HepG2 (cell line): Measurements from ENCODE around the gene FBXW12. TPM values are rescaled to one million over a fixed set of nuclear protein-coding genes. Genes with fewer than 3 reads are reported as not detected.

Experiments used
- ADNP ChIP-seq: sonication (generic); formaldehyde crosslinking; IDR thresholded peaks from 2 replicates; pipeline ENCODE4 v1.4.0; 2020; ENCODE audit warnings: missing genetic modification reagents
- ATF7-NPFF ChIP-seq: sonication (generic); formaldehyde crosslinking; IDR thresholded peaks from 2 replicates; pipeline ENCODE4 v1.8.1; 2023; ENCODE audit warnings: mild to moderate bottlenecking, low read depth, missing genetic modification reagents, moderate library complexity
- BHLHE40 ChIP-seq: IDR thresholded peaks from 2 replicates; pipeline ENCODE4 v1.6.1; 2011; ENCODE audit warnings: low read length, improper control_type of control experiment
- DNMT1 ChIP-seq: sonication (generic); formaldehyde crosslinking; IDR thresholded peaks from 2 replicates; pipeline ENCODE4 v1.5.1; 2020; ENCODE audit warnings: mild to moderate bottlenecking, missing genetic modification reagents
- HNRNPUL1 ChIP-seq: fragments of 200-400 bp; formaldehyde crosslinking; IDR thresholded peaks from 2 replicates; pipeline ENCODE4 v1.6.1; 2017; ENCODE audit warnings: low read depth, mild to moderate bottlenecking, low read length, moderate library complexity
- KLF15 ChIP-seq: sonication (generic); formaldehyde crosslinking; IDR thresholded peaks from 2 replicates; pipeline ENCODE4 v1.8.1; 2023; ENCODE audit warnings: borderline replicate concordance, mild to moderate bottlenecking, inconsistent platforms, missing genetic modification reagents, mixed read lengths
- NR2F1 ChIP-seq, 2 experiments: fragments of 450-650 bp in 1 of 2; formaldehyde crosslinking in 1 of 2; IDR thresholded peaks; 2 replicates each; pipeline versions ENCODE4 v1.5.0 to v1.6.1; 2016 to 2020; ENCODE audit warnings: mild to moderate bottlenecking in 1 of 2, missing compliant biosample characterization in 1 of 2, missing genetic modification reagents in 1 of 2, moderate library complexity in 1 of 2
- SNAI1 ChIP-seq: sonication (generic); formaldehyde crosslinking; IDR thresholded peaks from 2 replicates; pipeline ENCODE4 v1.5.0; 2020; ENCODE audit warnings: mild to moderate bottlenecking, missing genetic modification reagents, borderline replicate concordance
- ZBTB1 ChIP-seq: sonication (generic); formaldehyde crosslinking; IDR thresholded peaks from 2 replicates; pipeline ENCODE4 v1.4.0; 2020; ENCODE audit warnings: missing genetic modification reagents, borderline replicate concordance
- ZNF335 ChIP-seq: sonication (generic); formaldehyde crosslinking; IDR thresholded peaks from 2 replicates; pipeline ENCODE4 v1.4.0; 2020; ENCODE audit warnings: missing genetic modification reagents
- ZNF430 ChIP-seq: sonication (generic); formaldehyde crosslinking; IDR thresholded peaks from 2 replicates; pipeline ENCODE4 v1.9.0; 2021; ENCODE audit warnings: mild to moderate bottlenecking, missing genetic modification reagents
- ZNF83 ChIP-seq: sonication (generic); formaldehyde crosslinking; IDR thresholded peaks from 2 replicates; pipeline ENCODE4 v1.4.0; 2020; ENCODE audit warnings: missing genetic modification reagents, mild to moderate bottlenecking, borderline replicate concordance
- ZNF839 ChIP-seq: sonication (generic); formaldehyde crosslinking; IDR thresholded peaks from 2 replicates; pipeline ENCODE4 v1.4.0; 2020; ENCODE audit warnings: missing genetic modification reagents, mild to moderate bottlenecking, borderline replicate concordance
- polyA plus RNA-seq, 8 experiments: library from polyadenylated mRNA; depleted of rRNA in 3 of 8; stranded (reverse) in 7 of 8; unstranded in 1 of 8; fragments of >200 nt; fragmentation: Illumina TruSeq in 4 of 8; extraction: Trizol in 4 of 8; gene quantifications; 2 replicates each; pipeline versions ENCODE4 v1.2.1 to v1.2.3, GENCODE V29; 2011 to 2016; ENCODE audit warnings: low read depth in 4 of 8, missing spikeins in 1 of 8, mixed read lengths in 1 of 8; ENCODE audit not compliant: insufficient read depth in 1 of 8
- total RNA-seq, 5 experiments: library from RNA; depleted of rRNA; stranded (reverse); fragments of >200 nt; fragmentation: Illumina TruSeq; extraction: Trizol; gene quantifications; 2 replicates each; pipeline ENCODE4 v1.2.3, GENCODE V29; 2016; ENCODE audit warnings: low read depth in 1 of 5
- TF ChIP-seq, protein P1 (sequence below): sonication (generic); formaldehyde crosslinking; IDR thresholded peaks from 2 replicates; pipeline ENCODE4 v1.4.0; 2020; ENCODE audit warnings: missing genetic modification reagents
- TF ChIP-seq, protein P2 (sequence below): sonication (generic); formaldehyde crosslinking; IDR thresholded peaks from 2 replicates; pipeline ENCODE4 v1.5.1; 2020; ENCODE audit warnings: missing genetic modification reagents, mild to moderate bottlenecking, borderline replicate concordance
- TF ChIP-seq, protein P3 (sequence below): sonication (generic); formaldehyde crosslinking; IDR thresholded peaks from 2 replicates; pipeline ENCODE4 v1.8.0; 2022; ENCODE audit warnings: mild to moderate bottlenecking, missing genetic modification reagents, moderate library complexity
- TF ChIP-seq, protein P4 (sequence below): sonication (generic); formaldehyde crosslinking; IDR thresholded peaks from 2 replicates; pipeline ENCODE4 v1.8.1; 2023; ENCODE audit warnings: mild to moderate bottlenecking, inconsistent platforms, moderate library complexity, missing genetic modification reagents, borderline replicate concordance

The FBXW12 gene
- total and polyA plus RNA-seq, 2 of the 13 experiments (the other 11 are each of a cell fraction or from before 2014, with no cell fraction given) = not detected

DNA sequence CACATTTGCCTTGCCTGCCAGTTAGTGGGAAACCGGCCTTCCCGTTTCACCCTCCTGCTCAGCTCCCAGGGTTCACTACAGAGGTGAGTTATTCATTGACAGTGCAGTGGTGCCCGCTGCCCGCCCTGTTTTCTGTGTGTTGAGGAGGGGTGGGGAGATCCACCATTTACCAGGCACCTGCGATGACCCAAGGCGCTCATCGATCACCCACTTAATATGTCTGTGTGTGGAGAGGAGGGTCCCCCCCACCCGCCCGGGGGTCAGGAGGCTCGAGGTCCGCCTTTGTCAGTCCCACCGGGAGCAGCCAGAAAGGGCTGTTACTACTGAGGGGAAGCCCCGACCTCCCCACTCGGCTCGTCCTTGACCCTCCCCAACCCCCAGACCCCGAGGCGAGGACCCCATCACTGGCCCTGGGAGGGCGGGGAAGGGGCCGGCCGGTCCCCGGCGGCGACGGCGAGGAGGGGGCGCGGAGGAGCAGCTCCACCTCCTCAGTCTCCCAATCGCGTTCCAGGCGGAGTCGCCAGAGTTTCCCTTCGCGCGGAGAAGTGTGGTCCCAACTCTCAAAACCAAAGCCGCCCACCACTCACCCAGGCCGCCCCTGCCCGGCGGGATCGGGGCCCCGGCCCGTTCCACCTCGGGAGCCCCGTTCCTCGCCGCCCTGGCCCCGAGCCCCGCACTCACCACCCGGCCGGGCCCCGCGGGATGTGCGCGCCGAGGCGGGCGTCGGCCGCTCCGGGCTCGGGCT is 56.7 kb downstream of the FBXW12 start (continued):
- TF ChIP-seq SNAI1 = no peak
- TF ChIP-seq HNRNPUL1 = no peak
- TF ChIP-seq ZNF430 = peak; percentile 69
- TF ChIP-seq ATF7-NPFF (CRISPR knock-in tag) = no peak
- no peak for TF ChIP-seq DNMT1 (CRISPR knock-in tag)
- TF ChIP-seq, protein P1, sequence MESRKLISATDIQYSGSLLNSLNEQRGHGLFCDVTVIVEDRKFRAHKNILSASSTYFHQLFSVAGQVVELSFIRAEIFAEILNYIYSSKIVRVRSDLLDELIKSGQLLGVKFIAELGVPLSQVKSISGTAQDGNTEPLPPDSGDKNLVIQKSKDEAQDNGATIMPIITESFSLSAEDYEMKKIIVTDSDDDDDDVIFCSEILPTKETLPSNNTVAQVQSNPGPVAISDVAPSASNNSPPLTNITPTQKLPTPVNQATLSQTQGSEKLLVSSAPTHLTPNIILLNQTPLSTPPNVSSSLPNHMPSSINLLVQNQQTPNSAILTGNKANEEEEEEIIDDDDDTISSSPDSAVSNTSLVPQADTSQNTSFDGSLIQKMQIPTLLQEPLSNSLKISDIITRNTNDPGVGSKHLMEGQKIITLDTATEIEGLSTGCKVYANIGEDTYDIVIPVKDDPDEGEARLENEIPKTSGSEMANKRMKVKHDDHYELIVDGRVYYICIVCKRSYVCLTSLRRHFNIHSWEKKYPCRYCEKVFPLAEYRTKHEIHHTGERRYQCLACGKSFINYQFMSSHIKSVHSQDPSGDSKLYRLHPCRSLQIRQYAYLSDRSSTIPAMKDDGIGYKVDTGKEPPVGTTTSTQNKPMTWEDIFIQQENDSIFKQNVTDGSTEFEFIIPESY = no peak
- no peak for TF ChIP-seq ZNF839 (CRISPR knock-in tag)
- TF ChIP-seq, protein P2, sequence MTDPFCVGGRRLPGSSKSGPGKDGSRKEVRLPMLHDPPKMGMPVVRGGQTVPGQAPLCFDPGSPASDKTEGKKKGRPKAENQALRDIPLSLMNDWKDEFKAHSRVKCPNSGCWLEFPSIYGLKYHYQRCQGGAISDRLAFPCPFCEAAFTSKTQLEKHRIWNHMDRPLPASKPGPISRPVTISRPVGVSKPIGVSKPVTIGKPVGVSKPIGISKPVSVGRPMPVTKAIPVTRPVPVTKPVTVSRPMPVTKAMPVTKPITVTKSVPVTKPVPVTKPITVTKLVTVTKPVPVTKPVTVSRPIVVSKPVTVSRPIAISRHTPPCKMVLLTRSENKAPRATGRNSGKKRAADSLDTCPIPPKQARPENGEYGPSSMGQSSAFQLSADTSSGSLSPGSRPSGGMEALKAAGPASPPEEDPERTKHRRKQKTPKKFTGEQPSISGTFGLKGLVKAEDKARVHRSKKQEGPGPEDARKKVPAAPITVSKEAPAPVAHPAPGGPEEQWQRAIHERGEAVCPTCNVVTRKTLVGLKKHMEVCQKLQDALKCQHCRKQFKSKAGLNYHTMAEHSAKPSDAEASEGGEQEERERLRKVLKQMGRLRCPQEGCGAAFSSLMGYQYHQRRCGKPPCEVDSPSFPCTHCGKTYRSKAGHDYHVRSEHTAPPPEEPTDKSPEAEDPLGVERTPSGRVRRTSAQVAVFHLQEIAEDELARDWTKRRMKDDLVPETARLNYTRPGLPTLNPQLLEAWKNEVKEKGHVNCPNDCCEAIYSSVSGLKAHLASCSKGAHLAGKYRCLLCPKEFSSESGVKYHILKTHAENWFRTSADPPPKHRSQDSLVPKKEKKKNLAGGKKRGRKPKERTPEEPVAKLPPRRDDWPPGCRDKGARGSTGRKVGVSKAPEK (CRISPR knock-in tag) = no peak
- no peak for TF ChIP-seq BHLHE40
- no peak for TF ChIP-seq ADNP
- TF ChIP-seq, protein P3, sequence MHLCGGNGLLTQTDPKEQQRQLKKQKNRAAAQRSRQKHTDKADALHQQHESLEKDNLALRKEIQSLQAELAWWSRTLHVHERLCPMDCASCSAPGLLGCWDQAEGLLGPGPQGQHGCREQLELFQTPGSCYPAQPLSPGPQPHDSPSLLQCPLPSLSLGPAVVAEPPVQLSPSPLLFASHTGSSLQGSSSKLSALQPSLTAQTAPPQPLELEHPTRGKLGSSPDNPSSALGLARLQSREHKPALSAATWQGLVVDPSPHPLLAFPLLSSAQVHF (CRISPR knock-in tag) = no peak
- no peak for TF ChIP-seq ZBTB1 (CRISPR knock-in tag)
- TF ChIP-seq NR2F1 (CRISPR knock-in tag; IDR thresholded peaks at IDR 0.05) = peak; percentile 12 to 40; a peak in 1 of 4 replicates
- TF ChIP-seq ZNF83 (CRISPR knock-in tag) = no peak
- no peak for TF ChIP-seq KLF15
- no peak; the same call in 1 of the 2 replicates for TF ChIP-seq ZNF335 (CRISPR knock-in tag)
- TF ChIP-seq, protein P4, sequence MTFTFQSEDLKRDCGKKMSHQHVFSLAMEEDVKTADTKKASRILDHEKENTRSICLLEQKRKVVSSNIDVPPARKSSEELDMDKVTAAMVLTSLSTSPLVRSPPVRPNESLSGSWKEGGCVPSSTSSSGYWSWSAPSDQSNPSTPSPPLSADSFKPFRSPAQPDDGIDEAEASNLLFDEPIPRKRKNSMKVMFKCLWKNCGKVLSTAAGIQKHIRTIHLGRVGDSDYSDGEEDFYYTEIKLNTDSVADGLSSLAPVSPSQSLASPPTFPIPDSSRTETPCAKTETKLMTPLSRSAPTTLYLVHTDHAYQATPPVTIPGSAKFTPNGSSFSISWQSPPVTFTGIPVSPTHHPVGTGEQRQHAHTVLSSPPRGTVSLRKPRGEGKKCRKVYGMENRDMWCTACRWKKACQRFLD (CRISPR knock-in tag) = no peak
